Globus pallidus (tissue), 1 donor: ENCODE data around the gene WDR87.

Source experiments
- DNase-seq: peaks from one replicate; pipeline ENCODE4 v3.0.0-alpha.2; 2015; ENCODE audit warnings: low spot score

Gene WDR87

GRCh38 chr19:37905946-37906868 is at the start of gene WDR87:
WDR87 (minus strand) TSS chr19:37906594; CDS start chr19:37898239, 8,355 bp downstream.
- DNase-seq = peak; percentile 20

GRCh38 chr19:37955986-37956385 is 49.6 kb upstream of the WDR87 start:
- no peak for DNase-seq

- DNase-seq = no peak
Measured at GRCh38 chr19:37954421-37954874, 48.1 kb upstream of the WDR87 start.

GRCh38 chr19:37953918-37954303 is 47.5 kb upstream of the WDR87 start:
- no peak for DNase-seq

DNA sequence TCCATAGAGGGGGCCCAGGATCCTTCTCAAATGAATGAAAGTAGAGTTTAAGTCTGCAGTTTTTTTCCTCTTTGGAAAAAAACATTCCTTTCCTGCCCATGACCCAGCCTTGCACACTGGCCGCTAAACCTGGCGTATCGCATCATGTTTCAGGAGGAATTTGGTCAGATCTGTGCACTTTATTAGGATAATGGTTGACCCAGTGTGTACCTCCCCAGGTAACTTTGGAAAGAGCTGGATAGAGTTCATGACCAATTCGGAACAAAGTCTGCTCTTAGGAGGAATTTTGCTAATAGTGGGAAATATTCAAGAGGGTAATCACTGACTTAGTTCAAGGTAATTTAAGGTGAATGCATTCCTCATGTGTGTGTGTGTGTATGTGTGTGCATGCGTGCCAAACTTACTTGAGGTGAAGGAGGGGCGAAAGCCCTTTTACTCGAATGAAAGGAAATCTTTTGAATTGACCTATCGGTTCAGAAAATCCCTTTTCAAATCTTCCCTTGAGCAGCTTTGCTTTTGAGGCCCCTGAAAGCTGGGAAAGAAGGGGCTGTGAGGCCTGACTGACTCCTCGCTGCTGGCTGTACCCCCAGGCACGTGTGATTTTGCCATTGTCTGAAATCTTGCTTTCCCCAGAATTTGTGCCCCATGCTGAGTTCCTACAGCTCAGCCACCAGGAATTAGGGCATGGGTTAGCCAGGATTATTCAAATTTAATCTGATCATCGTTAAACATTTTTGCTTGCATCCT is 47.0 kb upstream of the WDR87 start:
- no peak for DNase-seq

DNA sequence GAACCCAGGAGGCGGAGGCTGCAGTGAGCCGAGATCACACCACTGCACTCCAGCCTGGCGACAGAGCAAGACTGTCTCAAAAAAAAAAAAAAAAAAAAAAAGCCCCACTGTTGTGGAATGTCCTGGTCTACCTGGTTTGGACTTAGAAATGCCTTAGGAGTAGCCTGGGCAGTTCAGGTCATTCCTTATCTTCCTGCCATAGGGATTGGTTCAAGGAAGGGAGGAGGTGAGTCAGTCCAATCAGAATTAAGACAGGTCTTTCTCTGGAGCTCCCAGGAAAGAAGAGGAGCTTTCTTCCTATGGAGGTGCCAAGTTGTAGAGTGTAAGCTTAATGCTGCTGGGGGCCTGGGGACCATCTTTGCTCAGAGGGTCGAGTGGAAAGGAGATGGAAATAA is 45.4 kb upstream of the WDR87 start:
- DNase-seq = no peak

GRCh38 chr19:37950471-37951175 is 44.2 kb upstream of the WDR87 start:
- DNase-seq = no peak

DNA sequence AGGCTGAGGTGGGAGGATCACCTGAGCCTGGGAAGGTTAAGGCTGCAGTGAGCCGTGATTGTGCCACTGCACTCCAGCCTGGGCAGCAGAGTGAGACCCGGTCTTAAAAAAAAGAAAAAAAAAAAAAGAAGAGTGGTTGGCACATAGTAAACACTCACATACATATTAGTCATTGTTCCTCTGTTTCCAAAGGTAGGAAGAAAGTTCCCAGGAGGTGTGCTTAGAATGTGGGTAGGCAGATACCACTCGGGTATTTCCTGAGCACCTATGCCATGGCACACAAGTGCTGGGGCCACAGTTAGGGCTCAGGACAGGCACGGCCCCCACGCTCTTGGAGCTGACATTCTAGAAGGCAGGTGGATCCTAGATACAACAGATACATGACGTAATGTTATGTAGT is 42.0 kb upstream of the WDR87 start:
- no peak for DNase-seq

DNA sequence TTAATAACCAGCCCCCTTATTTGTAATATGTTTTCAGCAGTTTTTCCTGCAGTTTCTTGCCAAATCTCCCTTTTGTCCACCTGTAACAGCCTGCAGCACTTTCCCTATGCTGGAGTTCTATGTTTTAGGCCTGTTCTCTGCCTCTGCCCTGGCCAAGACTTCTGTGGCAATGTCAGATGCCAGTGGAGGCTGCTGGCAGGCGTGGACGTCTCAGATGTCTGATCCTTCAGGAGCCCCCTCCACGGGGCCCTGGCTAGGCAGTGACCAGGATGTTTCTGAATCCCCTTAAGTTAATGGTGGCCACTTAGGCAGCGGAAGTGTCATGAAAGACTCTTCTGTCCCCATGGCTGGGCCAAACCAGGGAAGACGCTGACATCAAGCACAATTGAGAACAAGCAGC is 41.4 kb upstream of the WDR87 start:
- no peak for DNase-seq

GRCh38 chr19:37946132-37946531 is 39.7 kb upstream of the WDR87 start:
- no peak for DNase-seq

DNA sequence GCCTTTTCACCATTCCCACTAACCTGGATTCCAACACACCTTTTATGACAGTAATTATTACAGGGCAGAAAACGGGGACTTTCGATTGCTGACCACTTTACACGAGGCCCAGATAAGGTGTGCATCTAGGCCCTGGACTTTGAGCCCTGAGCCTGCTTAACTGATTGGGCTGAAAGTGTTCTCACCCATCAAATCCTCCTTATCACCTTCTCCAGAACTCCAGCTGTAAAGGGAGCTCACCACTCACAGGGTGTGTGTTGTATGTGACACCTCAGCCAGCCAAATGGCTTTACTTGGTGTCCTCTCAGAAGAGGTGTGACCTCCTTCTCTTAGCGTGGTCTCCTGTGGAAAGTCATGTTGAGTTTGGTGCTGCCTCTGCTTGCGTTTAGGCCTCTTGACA is 37.1 kb upstream of the WDR87 start:
- no peak for DNase-seq

- no peak for DNase-seq
Measured at GRCh38 chr19:37942516-37942902, 36.1 kb upstream of the WDR87 start.

- no peak for DNase-seq
Measured at GRCh38 chr19:37941782-37942515, 35.6 kb upstream of the WDR87 start.

DNA sequence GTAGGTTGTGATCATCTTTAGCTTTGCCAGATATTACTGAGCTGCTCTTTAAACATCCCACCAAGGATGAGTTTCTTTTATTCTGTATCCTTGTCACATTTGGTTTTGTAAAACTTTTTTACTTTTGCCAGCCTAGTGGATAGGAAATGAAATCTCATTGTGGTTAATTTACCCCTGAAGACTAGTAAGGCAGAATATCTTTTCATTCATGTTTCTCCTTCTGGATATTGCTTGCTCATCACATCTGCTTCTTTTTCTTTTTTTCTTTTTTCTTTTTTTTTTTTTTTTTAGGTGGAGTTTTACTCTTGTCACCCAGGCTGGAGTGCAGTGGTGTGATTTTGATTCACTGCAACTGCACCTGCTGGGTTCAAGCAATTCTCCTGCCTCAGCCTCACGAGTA is 32.0 kb upstream of the WDR87 start:
- no peak for DNase-seq

DNA sequence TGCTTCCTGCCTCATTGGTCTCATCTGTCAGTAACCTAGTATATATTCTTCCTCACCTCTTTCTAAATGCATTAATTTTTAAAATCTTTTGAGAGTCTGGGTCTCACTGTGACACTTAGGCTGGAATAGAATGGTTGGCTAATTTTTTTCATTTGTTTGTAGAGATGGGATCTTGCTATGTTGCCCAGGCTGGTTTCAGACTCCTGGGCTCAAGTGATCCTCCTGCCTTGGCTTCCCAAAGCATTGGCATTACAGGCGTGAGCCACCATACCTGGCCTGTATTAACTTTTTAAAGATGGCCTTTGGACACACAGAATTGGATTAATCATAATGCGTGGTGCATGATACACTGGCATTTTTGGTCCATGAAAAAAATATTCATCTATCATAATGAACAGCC is 30.5 kb upstream of the WDR87 start:
- no peak for DNase-seq

GRCh38 chr19:37936166-37936565 is 29.8 kb upstream of the WDR87 start:
- DNase-seq = no peak

DNA sequence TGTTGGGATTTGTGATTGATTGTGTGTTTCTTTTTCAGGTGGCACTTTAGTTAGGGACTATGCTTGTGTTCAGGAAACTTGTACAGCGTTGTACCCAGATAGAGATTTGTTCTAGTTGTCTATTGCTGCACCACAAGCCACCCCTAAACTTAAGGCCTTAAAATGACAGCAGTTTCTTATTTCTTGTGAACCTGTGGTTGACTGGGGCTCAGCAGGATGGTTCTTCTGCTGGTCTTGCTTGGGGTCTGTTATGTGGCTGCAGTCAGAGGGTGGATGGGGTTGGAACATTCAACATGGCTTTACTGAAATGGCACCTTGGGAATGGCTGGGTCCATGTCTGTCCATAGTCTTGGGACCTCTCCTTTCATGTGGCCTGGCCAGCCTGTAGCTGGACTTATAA is 28.9 kb upstream of the WDR87 start:
- DNase-seq = no peak

DNA sequence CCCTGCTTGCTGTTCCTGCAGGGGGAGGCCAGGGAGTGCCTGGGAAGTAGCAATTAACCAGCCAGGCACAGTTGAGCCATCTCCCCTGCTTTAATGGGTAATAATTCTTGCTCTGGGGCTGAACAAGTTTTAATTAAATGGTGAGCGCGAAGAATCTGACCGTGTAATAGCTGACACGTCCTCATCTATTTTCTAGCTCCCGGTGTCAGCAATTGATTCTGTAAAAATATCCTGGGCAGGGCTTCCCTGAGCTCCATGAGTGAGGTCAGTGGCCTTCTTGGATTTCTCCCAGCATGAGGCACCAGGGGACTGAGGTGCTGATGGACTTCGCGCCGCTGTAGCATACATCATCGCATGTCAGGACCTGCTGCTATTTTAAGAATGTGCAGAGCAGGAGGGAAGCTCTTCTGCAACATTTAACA is 27.6 kb upstream of the WDR87 start:
- DNase-seq = no peak

GRCh38 chr19:37932985-37933936 is 26.9 kb upstream of the WDR87 start:
- DNase-seq = no peak

DNA sequence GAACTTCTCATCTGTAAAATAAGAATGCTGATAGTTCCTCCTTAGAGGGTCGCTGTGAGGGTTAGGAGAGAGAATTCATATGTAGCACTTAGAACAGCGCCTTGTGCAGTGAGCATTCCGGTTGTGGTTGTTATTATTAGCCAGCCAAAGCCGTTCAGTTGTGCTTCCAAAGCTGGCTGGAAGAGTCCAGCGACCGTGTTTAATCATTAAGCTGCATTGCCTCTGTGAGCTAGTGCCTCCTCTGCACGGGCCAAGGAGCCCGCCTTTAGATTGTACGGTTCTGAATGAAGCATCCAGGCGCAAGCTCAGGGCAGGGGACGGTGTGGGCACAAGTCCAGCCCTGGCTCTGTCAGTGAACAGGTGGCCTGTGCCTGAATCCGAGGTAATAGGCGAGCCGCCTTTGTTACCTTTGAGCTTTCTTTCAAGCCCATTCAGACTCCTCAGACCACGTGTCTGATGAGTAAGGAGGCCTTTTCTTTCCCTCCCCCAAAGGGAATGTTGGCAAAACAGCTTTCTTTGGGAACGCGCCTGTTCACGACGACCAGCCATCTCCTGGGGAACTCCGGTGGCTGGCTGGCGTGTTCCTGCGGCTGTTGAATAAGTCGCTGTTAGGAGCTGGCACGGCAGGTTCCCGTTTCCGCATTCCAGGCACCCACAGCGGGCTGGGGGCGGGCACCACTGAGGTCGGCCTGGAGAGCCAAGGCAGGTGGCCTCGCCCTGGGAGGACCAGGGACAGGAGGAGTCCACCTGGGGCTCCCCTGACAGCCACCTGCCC is 25.7 kb upstream of the WDR87 start:
- peak; percentile 16 for DNase-seq
